HepG2 (cell line): ENCODE results near the gene METTL16. TPM values are rescaled to one million over a fixed set of nuclear protein-coding genes. Genes with fewer than 3 reads are reported as not detected.

Experiments used
- IKZF4 ChIP-seq: sonication (generic); formaldehyde crosslinking; IDR thresholded peaks from 2 replicates; pipeline ENCODE4 v1.5.1; 2020; ENCODE audit warnings: borderline replicate concordance, mild to moderate bottlenecking, low read depth, missing genetic modification reagents; ENCODE audit errors: not compliant biosample characterization
- JUNB ChIP-seq: sonication (generic); formaldehyde crosslinking; IDR thresholded peaks from 2 replicates; pipeline ENCODE4 v1.8.0; 2022; ENCODE audit warnings: missing genetic modification reagents, mild to moderate bottlenecking, borderline replicate concordance
- LCORL ChIP-seq, 2 experiments: fragments of 450-650 bp in 1 of 2; sonication (generic) in 1 of 2; formaldehyde crosslinking in 1 of 2; IDR thresholded peaks; 2 replicates each; pipeline versions ENCODE4 v1.5.0 to v1.6.1; 2017 to 2020; ENCODE audit warnings: antibody characterized with exemption in 1 of 2, missing genetic modification reagents in 1 of 2
- REXO4 ChIP-seq: sonication (generic); formaldehyde crosslinking; IDR thresholded peaks from 2 replicates; pipeline ENCODE4 v1.8.0; 2022; ENCODE audit warnings: missing genetic modification reagents, mild to moderate bottlenecking, borderline replicate concordance
- SMARCE1 ChIP-seq: fragments of 450-650 bp; IDR thresholded peaks from 2 replicates; pipeline ENCODE4 v1.6.1; 2017; ENCODE audit warnings: borderline replicate concordance
- SOX13 ChIP-seq, 3 experiments: fragments of 450-650 bp in 1 of 3; sonication (generic) in 1 of 3; formaldehyde crosslinking in 1 of 3; IDR thresholded peaks in 2 of 3; conservative IDR thresholded peaks in 1 of 3; 2 replicates each; pipeline versions ENCODE4 v1.5.0 to v1.6.1; 2016 to 2020; ENCODE audit warnings: antibody characterized with exemption in 1 of 3, mild to moderate bottlenecking in 1 of 3, missing compliant biosample characterization in 1 of 3, missing genetic modification reagents in 1 of 3, moderate library complexity in 1 of 3
- SOX5 ChIP-seq: IDR thresholded peaks from 2 replicates; pipeline ENCODE4 v1.6.1; 2016; ENCODE audit warnings: borderline replicate concordance
- TCF12 ChIP-seq, 2 experiments: fragments of 450-650 bp in 1 of 2; sonication (generic) in 1 of 2; formaldehyde crosslinking in 1 of 2; IDR thresholded peaks; 2 replicates each; pipeline versions ENCODE4 v1.6.1 to v1.8.0; 2017 to 2022; ENCODE audit warnings: antibody characterized with exemption in 1 of 2, mild to moderate bottlenecking in 1 of 2, missing genetic modification reagents in 1 of 2, moderate library complexity in 1 of 2
- XRCC5 ChIP-seq: fragments of 200-400 bp; formaldehyde crosslinking; optimal IDR thresholded peaks from 2 replicates; pipeline ENCODE3; 2017; ENCODE audit warnings: mild to moderate bottlenecking, low read length
- ZNF160 ChIP-seq: sonication (generic); formaldehyde crosslinking; IDR thresholded peaks from 2 replicates; pipeline ENCODE4 v1.8.0; 2022; ENCODE audit warnings: mild to moderate bottlenecking, inconsistent platforms, missing genetic modification reagents
- ZNF598 ChIP-seq: sonication (generic); formaldehyde crosslinking; IDR thresholded peaks from 2 replicates; pipeline ENCODE4 v1.5.1; 2020; ENCODE audit warnings: mild to moderate bottlenecking, missing genetic modification reagents, borderline replicate concordance
- polyA plus RNA-seq, 8 experiments: library from polyadenylated mRNA; depleted of rRNA in 3 of 8; stranded (reverse) in 7 of 8; unstranded in 1 of 8; fragments of >200 nt; fragmentation: Illumina TruSeq in 4 of 8; extraction: Trizol in 4 of 8; gene quantifications; 2 replicates each; pipeline versions ENCODE4 v1.2.1 to v1.2.3, GENCODE V29; 2011 to 2016; ENCODE audit warnings: low read depth in 4 of 8, missing spikeins in 1 of 8, mixed read lengths in 1 of 8; ENCODE audit not compliant: insufficient read depth in 1 of 8
- total RNA-seq, 5 experiments: library from RNA; depleted of rRNA; stranded (reverse); fragments of >200 nt; fragmentation: Illumina TruSeq; extraction: Trizol; gene quantifications; 2 replicates each; pipeline ENCODE4 v1.2.3, GENCODE V29; 2016; ENCODE audit warnings: low read depth in 1 of 5
- TF ChIP-seq, protein P1 (sequence below): sonication (generic); formaldehyde crosslinking; IDR thresholded peaks from 2 replicates; pipeline ENCODE4 v1.5.1; 2020; ENCODE audit warnings: mild to moderate bottlenecking, missing genetic modification reagents
- TF ChIP-seq, protein P2 (sequence below): sonication (generic); formaldehyde crosslinking; IDR thresholded peaks from 2 replicates; pipeline ENCODE4 v1.4.0; 2020; ENCODE audit warnings: mild to moderate bottlenecking, missing genetic modification reagents
- TF ChIP-seq, protein P3 (sequence below): sonication (generic); formaldehyde crosslinking; conservative IDR thresholded peaks from 2 replicates; pipeline ENCODE4 v1.4.0; 2020; ENCODE audit warnings: mild to moderate bottlenecking, missing genetic modification reagents, moderate library complexity
- TF ChIP-seq, protein P4 (sequence below): IDR thresholded peaks from 2 replicates; pipeline ENCODE4 v1.6.1; 2012; ENCODE audit warnings: inconsistent platforms
- TF ChIP-seq, protein P5 (sequence below): sonication (generic); formaldehyde crosslinking; IDR thresholded peaks from 2 replicates; pipeline ENCODE4 v1.4.0; 2020; ENCODE audit warnings: missing genetic modification reagents; ENCODE audit errors: not compliant biosample characterization

Gene METTL16
- total and polyA plus RNA-seq, 2 of the 13 experiments (the other 11 are each of a cell fraction or from before 2014, with no cell fraction given) = 11.6 to 18.5 TPM

DNA sequence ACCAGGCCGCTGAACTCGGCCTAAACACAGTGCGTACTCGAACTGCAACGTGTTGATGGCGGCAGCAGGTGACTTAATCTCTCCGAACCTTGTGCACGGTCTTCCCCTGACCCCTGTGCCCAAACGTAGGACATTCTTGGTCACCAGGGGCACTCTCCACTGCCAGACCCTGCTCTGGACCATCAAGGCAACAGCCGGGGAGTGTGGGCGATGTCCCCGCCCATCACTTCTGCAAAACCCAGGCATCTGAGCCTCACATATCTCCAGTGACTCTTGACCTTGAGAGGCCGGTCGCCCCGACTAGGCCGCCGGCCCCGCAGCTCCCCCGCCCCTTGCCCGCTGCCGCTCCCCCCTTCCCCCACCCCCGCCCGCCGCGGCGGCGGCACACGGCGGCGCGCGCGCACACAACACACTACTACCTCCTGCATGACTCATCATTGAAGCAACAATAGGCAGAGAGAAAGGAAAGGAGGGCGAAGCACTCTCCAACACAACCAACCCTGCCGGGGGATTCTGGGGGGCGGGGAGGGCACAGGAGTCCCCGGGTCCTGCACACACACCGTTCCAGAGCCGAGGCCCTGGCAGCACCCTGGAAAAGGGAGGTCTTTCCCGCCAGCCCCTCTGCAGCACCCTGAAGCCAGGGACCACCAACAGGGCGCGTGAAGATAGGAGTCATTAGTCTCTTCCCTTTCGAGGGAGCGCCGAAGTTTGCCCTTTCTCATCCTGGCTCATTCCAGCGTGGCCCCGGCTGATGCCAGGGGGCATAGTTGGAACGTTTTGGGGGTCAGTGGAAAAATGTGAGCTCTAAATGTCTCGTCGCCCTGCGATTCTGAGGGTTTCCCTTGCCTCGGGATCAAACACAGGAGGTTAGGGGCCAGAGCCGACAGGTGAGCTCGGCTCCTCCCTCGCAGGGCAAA, 112.8 kb downstream of the METTL16 start (continued):
- TF ChIP-seq, protein P1, sequence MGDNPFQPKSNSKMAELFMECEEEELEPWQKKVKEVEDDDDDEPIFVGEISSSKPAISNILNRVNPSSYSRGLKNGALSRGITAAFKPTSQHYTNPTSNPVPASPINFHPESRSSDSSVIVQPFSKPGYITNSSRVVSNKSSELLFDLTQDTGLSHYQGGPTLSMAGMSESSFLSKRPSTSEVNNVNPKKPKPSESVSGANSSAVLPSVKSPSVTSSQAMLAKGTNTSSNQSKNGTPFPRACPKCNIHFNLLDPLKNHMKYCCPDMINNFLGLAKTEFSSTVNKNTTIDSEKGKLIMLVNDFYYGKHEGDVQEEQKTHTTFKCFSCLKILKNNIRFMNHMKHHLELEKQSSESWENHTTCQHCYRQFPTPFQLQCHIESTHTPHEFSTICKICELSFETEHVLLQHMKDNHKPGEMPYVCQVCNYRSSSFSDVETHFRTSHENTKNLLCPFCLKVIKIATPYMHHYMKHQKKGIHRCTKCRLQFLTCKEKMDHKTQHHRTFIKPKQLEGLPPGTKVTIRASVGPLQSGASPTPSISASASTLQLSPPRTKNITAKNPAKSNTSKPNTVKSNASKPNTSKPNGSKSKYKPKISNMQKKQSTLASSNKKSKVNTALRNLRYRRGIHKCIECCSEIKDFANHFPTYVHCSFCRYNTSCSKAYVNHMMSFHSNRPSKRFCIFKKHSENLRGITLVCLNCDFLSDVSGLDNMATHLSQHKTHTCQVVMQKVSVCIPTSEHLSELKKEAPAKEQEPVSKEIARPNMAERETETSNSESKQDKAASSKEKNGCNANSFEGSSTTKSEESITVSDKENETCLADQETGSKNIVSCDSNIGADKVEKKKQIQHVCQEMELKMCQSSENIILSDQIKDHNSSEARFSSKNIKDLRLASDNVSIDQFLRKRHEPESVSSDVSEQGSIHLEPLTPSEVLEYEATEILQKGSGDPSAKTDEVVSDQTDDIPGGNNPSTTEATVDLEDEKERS (CRISPR knock-in tag) = no peak
- TF ChIP-seq LCORL (IDR thresholded peaks at IDR 0.05) = no peak
- 0 out of 2 replicates have a peak, but pooled peaks have one; percentile 22 for TF ChIP-seq LCORL (CRISPR knock-in tag; IDR thresholded peaks at IDR 0.05)
- TF ChIP-seq TCF12 (IDR thresholded peaks at IDR 0.05) = no peak
- TF ChIP-seq TCF12 (CRISPR knock-in tag; IDR thresholded peaks at IDR 0.05) = no peak
- TF ChIP-seq SMARCE1 = no peak
- TF ChIP-seq IKZF4 = no peak
- TF ChIP-seq, protein P2, sequence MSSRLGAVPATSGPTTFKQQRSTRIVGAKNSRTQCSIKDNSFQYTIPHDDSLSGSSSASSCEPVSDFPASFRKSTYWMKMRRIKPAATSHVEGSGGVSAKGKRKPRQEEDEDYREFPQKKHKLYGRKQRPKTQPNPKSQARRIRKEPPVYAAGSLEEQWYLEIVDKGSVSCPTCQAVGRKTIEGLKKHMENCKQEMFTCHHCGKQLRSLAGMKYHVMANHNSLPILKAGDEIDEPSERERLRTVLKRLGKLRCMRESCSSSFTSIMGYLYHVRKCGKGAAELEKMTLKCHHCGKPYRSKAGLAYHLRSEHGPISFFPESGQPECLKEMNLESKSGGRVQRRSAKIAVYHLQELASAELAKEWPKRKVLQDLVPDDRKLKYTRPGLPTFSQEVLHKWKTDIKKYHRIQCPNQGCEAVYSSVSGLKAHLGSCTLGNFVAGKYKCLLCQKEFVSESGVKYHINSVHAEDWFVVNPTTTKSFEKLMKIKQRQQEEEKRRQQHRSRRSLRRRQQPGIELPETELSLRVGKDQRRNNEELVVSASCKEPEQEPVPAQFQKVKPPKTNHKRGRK (CRISPR knock-in tag) = no peak
- TF ChIP-seq, protein P3, sequence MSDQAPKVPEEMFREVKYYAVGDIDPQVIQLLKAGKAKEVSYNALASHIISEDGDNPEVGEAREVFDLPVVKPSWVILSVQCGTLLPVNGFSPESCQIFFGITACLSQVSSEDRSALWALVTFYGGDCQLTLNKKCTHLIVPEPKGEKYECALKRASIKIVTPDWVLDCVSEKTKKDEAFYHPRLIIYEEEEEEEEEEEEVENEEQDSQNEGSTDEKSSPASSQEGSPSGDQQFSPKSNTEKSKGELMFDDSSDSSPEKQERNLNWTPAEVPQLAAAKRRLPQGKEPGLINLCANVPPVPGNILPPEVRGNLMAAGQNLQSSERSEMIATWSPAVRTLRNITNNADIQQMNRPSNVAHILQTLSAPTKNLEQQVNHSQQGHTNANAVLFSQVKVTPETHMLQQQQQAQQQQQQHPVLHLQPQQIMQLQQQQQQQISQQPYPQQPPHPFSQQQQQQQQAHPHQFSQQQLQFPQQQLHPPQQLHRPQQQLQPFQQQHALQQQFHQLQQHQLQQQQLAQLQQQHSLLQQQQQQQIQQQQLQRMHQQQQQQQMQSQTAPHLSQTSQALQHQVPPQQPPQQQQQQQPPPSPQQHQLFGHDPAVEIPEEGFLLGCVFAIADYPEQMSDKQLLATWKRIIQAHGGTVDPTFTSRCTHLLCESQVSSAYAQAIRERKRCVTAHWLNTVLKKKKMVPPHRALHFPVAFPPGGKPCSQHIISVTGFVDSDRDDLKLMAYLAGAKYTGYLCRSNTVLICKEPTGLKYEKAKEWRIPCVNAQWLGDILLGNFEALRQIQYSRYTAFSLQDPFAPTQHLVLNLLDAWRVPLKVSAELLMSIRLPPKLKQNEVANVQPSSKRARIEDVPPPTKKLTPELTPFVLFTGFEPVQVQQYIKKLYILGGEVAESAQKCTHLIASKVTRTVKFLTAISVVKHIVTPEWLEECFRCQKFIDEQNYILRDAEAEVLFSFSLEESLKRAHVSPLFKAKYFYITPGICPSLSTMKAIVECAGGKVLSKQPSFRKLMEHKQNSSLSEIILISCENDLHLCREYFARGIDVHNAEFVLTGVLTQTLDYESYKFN = no peak
- TF ChIP-seq ZNF598 (CRISPR knock-in tag) = no peak
- TF ChIP-seq REXO4 (CRISPR knock-in tag) = no peak
- TF ChIP-seq JUNB (CRISPR knock-in tag) = no peak
- TF ChIP-seq, protein P4, sequence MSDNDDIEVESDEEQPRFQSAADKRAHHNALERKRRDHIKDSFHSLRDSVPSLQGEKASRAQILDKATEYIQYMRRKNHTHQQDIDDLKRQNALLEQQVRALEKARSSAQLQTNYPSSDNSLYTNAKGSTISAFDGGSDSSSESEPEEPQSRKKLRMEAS = peak; percentile 33; the same call in 1 of the 2 replicates
- no peak for TF ChIP-seq SOX13 (IDR thresholded peaks at IDR 0.05)
- peak; percentile 38 to 63; a peak in 2 of 4 replicates for TF ChIP-seq SOX13 (CRISPR knock-in tag; conservative IDR thresholded peaks at IDR 0.05 in 1 of 2, IDR thresholded peaks at IDR 0.05 in 1 of 2)
- no peak for TF ChIP-seq ZNF160
- TF ChIP-seq SOX5 (CRISPR knock-in tag) = peak; percentile 47; the same call in 1 of the 2 replicates
- no peak for TF ChIP-seq XRCC5
- TF ChIP-seq, protein P5, sequence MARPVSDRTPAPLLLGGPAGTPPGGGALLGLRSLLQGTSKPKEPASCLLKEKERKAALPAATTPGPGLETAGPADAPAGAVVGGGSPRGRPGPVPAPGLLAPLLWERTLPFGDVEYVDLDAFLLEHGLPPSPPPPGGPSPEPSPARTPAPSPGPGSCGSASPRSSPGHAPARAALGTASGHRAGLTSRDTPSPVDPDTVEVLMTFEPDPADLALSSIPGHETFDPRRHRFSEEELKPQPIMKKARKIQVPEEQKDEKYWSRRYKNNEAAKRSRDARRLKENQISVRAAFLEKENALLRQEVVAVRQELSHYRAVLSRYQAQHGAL = no peak
